ENCODE measurements around the gene PIEZO2.

DNA sequence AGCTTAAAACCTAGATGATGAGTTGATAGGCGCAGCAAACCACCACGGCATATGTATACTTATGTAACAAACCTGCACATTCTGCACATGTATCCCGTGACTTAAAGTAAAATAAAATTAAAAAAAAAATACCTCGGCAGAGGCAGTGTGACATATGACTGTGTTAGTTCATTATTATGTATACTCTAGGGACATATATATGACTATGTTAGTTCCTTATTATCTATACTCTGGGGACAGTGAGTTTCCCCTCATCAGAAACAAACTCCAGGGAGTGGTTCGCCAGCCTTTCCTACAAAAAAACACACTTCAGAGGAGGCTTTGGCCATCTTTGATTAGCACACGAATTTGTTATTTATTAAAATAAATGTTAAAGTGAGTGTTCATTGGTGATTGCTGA lies 209.5 kb downstream of the PIEZO2 start:
- TF ChIP-seq, protein P1, sequence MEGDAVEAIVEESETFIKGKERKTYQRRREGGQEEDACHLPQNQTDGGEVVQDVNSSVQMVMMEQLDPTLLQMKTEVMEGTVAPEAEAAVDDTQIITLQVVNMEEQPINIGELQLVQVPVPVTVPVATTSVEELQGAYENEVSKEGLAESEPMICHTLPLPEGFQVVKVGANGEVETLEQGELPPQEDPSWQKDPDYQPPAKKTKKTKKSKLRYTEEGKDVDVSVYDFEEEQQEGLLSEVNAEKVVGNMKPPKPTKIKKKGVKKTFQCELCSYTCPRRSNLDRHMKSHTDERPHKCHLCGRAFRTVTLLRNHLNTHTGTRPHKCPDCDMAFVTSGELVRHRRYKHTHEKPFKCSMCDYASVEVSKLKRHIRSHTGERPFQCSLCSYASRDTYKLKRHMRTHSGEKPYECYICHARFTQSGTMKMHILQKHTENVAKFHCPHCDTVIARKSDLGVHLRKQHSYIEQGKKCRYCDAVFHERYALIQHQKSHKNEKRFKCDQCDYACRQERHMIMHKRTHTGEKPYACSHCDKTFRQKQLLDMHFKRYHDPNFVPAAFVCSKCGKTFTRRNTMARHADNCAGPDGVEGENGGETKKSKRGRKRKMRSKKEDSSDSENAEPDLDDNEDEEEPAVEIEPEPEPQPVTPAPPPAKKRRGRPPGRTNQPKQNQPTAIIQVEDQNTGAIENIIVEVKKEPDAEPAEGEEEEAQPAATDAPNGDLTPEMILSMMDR (IDR thresholded peaks at IDR 0.05; ENCODE audit: control extremely low read depth in 1 of 3, insufficient read depth in 1 of 3, low read depth in 1 of 3, low read length in 3 of 3): no peak
- TF ChIP-seq ATF2 (IDR thresholded peaks at IDR 0.05; ENCODE audit: low read length): no peak
- TF ChIP-seq SIRT6 (IDR thresholded peaks at IDR 0.05; ENCODE audit: low read length): no peak
